WI38 (cell line): ENCODE measurements around the gene TEX30.
"Not testable (repeated sequence)": the region's sequence is repeated elsewhere in the genome, so short reads cannot be mapped to it uniquely, and the experiment has no call there.

Source experiments
- H3K4me3 ChIP-seq: 2 replicates; pipeline ENCODE4 v1.5.1; 2011; ENCODE audit warnings: low read depth, mild to moderate bottlenecking, control low read depth, low read length
- CTCF ChIP-seq: IDR thresholded peaks from 2 replicates; pipeline ENCODE4 v1.5.1; 2012; ENCODE audit warnings: low read depth, mild to moderate bottlenecking, control low read depth, low read length

TEX30 gene

GRCh38 chr13:102793611-102794355 lies 20.2 kb upstream of the TEX30 start:
- no peak for TF ChIP-seq CTCF
- H3K4me3 ChIP-seq: no peak overlapping the region

GRCh38 chr13:102792396-102792795 lies 18.8 kb upstream of the TEX30 start:
- TF ChIP-seq CTCF: no peak
- no peak overlapping the region for H3K4me3 ChIP-seq

- H3K4me3 ChIP-seq: no peak overlapping the region
- no peak for TF ChIP-seq CTCF
Observed at GRCh38 chr13:102788683-102789082, 15.1 kb upstream of the TEX30 start.

- no peak overlapping the region for H3K4me3 ChIP-seq
- TF ChIP-seq CTCF: no peak
Observed at GRCh38 chr13:102784483-102784882, 10.9 kb upstream of the TEX30 start.

GRCh38 chr13:102781591-102781990 lies 8.0 kb upstream of the TEX30 start:
- TF ChIP-seq CTCF: no peak
- no peak overlapping the region for H3K4me3 ChIP-seq

GRCh38 chr13:102780656-102781055 lies 7.1 kb upstream of the TEX30 start:
- not testable (repeated sequence) for H3K4me3 ChIP-seq

- no peak for TF ChIP-seq CTCF
- no peak overlapping the region for H3K4me3 ChIP-seq
Observed at GRCh38 chr13:102779436-102780159, 6.0 kb upstream of the TEX30 start.

GRCh38 chr13:102777736-102778135 lies 4.2 kb upstream of the TEX30 start:
- no peak for TF ChIP-seq CTCF
- H3K4me3 ChIP-seq: no peak overlapping the region
